Transverse colon (tissue), 3 donors: ENCODE results near the gene KRTAP5-5.

Source experiments
- EP300 ChIP-seq: sonication (generic); formaldehyde crosslinking; IDR thresholded peaks from one replicate; pipeline ENCODE4 v1.6.1; 2017; ENCODE audit warnings: antibody characterized with exemption, low read depth
- POLR2A ChIP-seq: fragments of 450-650 bp; IDR thresholded peaks from one replicate; pipeline ENCODE4 v1.6.1; 2016; ENCODE audit warnings: antibody characterized with exemption, mild to moderate bottlenecking, moderate library complexity
- TF ChIP-seq, protein P1 (sequence below), 5 experiments: fragments of 200-600 bp in 3 of 5; fragments of 450-650 bp in 2 of 5; sonication (generic) in 3 of 5; IDR thresholded peaks; 1 replicate in 2 of 5; 2 replicates in 3 of 5; pipeline ENCODE4 v1.5.1; 2016 to 2017; ENCODE audit warnings: antibody characterized with exemption in 5 of 5, inconsistent platforms in 3 of 5, mild to moderate bottlenecking in 2 of 5, moderate library complexity in 1 of 5

- TF ChIP-seq EP300 (no peak), POLR2A (no peak)
- TF ChIP-seq, protein P1, sequence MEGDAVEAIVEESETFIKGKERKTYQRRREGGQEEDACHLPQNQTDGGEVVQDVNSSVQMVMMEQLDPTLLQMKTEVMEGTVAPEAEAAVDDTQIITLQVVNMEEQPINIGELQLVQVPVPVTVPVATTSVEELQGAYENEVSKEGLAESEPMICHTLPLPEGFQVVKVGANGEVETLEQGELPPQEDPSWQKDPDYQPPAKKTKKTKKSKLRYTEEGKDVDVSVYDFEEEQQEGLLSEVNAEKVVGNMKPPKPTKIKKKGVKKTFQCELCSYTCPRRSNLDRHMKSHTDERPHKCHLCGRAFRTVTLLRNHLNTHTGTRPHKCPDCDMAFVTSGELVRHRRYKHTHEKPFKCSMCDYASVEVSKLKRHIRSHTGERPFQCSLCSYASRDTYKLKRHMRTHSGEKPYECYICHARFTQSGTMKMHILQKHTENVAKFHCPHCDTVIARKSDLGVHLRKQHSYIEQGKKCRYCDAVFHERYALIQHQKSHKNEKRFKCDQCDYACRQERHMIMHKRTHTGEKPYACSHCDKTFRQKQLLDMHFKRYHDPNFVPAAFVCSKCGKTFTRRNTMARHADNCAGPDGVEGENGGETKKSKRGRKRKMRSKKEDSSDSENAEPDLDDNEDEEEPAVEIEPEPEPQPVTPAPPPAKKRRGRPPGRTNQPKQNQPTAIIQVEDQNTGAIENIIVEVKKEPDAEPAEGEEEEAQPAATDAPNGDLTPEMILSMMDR (IDR thresholded peaks at IDR 0.05) = no peak
These were observed 5.0 kb upstream of the KRTAP5-5 start for GRCh38 chr11:1624621-1625020.
